Hypothalamus (tissue), 51 donors: ENCODE measurements around the gene CARF.

Experiments used
- DNase-seq, 51 donors: peaks; one replicate each; lab custom pipeline; 2025; lab: John Stamatoyannopoulos, UW

The CARF gene

GRCh38 chr2:203014456-203015199 is 102.6 kb downstream of the CARF start, which contains the start of gene NBEAL1:
Gene NBEAL1, plus strand, starts transcription at chr2:203014875. Its CDS starts 1,510 bp downstream, at chr2:203016385.
- peak; percentile 58 to 99 (median 97) for DNase-seq

- no peak for DNase-seq
Measured at GRCh38 chr2:203016716-203017115, 104.6 kb downstream of the CARF start.

GRCh38 chr2:203018181-203018580 is 106.1 kb downstream of the CARF start:
- DNase-seq: peak in 1 of 51 donors; percentile 25

- DNase-seq: no peak
Measured at GRCh38 chr2:203019142-203019541, 107.1 kb downstream of the CARF start.

GRCh38 chr2:203021991-203022390 is 109.9 kb downstream of the CARF start:
- DNase-seq: no peak

GRCh38 chr2:203022751-203023150 is 110.7 kb downstream of the CARF start:
- no peak for DNase-seq

- no peak for DNase-seq
Measured at GRCh38 chr2:203025592-203025991, 113.5 kb downstream of the CARF start.

- no peak for DNase-seq
Measured at GRCh38 chr2:203030545-203030944, 118.5 kb downstream of the CARF start.

- no peak for DNase-seq
Measured at GRCh38 chr2:203030991-203031390, 118.9 kb downstream of the CARF start.

GRCh38 chr2:203033395-203033794 is 121.3 kb downstream of the CARF start:
- DNase-seq: no peak

- no peak for DNase-seq
Measured at GRCh38 chr2:203035879-203036470, 123.9 kb downstream of the CARF start.
